HG02642 (cell line): ENCODE results near the gene PPP6R2.
"Not testable (repeated sequence)": the region's sequence is repeated elsewhere in the genome, so short reads cannot be mapped to it uniquely, and the experiment has no call there.

ENCODE experiments used
- ATAC-seq: cut with Tn5 transposase; IDR thresholded peaks from one replicate; pipeline ENCODE4 v1.9.1; 2021; ENCODE audit warnings: mild to moderate bottlenecking; ENCODE audit not compliant: unreplicated experiment, poor library complexity

The PPP6R2 gene

DNA sequence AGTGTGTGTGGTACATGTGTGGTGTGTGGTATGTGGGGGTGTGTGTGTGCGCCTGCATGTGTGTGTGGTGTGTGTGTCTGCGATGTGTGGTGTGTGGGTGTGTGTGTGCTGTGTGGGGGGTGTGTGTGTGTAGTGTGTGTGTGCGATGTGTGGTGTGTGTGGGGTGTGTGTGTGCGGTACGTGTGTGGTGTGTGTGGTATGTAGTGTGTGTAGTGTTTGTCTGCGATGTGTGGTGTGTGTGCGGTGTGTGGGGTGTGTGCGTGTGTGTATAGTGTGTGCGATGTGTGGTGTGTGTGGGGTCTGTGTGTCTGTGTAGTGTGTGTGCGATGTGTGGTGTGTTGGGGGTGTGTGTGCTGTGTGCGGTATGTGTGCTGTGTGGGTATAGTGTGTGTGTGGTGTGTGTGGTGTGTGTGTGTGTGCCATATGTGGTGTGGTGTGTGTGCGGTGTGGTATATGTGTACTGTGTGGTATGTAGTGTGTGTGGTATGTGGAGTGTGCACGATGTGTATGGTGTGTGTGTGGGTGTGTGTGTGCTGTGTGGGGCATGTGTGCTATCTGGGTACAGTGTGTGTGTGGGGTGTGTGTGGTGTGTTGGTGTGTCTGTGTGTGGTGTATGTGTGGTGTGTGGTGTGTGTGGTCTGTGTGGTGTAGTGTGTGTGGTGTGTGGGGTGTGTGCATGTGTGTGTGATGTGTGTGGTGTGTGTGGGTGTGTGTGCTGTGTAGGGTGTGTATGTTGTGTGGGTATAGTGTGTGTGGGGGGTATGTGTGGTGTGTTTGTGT lies 5.7 kb upstream of the PPP6R2 start:
- no peak for ATAC-seq

DNA sequence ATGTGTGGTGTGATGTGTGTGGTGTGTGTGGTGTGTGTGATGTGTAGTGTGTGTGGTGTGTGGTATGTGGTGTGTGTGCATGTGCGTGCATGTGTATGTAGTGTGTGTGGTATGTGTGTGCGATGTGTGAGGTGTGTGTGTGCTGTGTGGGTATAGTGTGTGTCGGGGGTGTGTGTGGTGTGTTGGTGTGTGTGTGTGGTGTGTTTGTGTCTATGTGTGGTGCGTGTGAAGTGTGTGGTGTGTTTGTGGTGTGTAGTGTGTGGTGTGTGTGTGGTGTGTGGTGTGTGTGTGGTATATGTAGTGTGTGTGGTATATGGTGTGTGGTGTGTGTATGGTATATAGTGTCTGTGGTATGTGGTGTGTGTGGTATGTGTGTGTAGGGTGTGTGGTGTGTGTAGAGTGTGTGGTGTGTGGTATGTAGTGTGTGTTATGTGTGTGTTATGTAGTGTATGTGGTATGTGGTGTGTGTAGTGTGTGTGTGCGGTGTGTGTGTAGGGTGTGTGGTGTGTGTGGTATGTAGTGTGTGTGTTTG lies 5.0 kb upstream of the PPP6R2 start:
- no peak for ATAC-seq

- ATAC-seq, result no peak
Measured at GRCh38 chr22:50338860-50339462, 4.2 kb upstream of the PPP6R2 start.

GRCh38 chr22:50339945-50340879 lies 2.9 kb upstream of the PPP6R2 start:
- no peak for ATAC-seq

DNA sequence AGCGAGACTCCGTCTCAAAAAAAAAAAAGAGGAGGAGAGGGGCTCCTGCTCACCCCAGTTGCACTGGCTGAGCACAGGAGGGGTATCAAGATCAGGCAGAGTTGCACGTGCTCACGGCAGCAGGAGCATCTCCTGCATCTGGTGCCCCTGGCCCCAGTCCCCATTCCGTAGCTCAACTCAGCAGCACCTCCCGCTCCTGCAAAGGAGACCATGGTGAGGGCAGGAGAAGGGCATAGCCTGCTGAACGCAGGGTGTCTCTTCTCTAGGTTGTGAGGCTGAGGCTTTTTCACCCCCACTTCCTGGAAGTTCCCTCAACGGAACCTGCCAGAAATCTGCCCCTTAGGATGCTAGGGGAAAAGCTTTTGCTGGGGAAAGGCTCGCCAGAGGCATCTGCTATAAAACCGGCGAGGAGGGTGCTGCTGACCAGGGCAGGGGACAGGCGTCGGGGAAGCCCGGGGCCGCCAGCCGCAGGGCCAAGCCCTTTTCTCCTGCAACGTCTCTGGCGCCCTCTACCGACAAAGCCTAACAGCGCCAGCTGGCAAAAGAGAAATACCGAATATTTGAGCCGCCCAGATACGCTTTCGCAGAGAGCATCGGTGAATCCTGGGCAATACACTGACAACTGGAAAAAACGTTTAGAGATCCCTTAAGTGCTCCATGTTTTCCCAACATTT lies 1.0 kb upstream of the PPP6R2 start:
- peak; percentile 56 for ATAC-seq

DNA sequence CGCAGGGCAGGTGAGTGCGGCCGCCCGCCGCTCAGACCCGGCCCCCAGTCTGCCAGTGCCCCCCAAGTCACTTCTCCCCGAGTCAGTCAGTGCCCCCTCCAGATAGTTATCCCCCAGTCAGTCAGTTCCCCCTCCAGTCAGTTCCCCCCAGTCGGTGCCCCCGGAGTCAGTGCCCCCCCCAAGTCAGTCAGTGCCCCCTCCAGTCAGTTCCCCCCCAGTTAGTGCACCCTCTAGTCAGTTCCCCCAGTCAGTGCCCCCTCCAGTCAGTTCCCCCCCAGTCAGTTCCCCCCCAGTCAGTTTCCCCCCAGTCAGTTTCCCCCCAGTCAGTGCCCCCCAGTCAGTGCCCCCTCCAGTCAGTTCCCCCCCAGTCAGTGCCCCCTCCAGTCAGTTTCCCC lies 411 bp downstream of the PPP6R2 start:
- ATAC-seq, result no peak

- ATAC-seq, result no peak
Measured at GRCh38 chr22:50346470-50346869, 3.3 kb downstream of the PPP6R2 start.

DNA sequence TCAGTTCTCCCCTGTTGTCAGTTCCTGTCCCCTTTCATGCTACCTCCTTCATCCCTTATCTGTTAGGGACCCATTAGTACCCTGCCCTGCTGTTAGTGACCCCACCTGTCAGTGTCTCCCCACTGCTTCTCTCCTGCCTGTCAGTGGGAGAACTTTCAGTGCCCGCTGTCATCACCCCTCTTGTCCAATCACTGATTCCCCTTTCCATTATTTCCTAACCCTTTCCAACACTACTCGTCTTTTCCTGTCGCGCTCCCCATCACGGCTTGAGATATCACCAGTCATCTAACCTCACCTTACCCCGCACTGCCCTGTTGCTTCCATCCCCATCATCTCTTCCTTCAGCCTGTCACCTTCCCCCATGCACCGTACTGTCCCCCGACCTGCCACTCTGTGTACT lies 4.0 kb downstream of the PPP6R2 start:
- ATAC-seq, result no peak

DNA sequence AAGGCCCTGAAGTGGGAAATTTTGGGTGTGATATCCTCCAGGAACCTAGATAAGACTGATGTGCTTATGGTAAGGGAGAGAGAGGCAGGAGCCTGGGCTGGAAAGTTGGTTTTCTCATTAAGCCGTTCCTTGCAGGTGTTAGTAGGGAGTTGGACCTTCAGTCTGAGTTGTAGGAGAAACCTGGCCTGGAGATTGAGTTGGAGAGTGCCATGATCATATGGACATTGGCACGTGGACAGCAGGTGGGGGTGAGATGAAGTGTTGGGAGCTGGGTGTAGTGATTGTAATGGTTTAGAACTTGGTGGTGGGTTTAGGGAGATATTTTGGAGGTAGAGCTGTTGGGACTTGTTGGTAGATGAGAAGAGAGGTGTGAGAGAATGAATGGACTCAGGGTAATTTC lies 4.9 kb downstream of the PPP6R2 start:
- no peak for ATAC-seq

DNA sequence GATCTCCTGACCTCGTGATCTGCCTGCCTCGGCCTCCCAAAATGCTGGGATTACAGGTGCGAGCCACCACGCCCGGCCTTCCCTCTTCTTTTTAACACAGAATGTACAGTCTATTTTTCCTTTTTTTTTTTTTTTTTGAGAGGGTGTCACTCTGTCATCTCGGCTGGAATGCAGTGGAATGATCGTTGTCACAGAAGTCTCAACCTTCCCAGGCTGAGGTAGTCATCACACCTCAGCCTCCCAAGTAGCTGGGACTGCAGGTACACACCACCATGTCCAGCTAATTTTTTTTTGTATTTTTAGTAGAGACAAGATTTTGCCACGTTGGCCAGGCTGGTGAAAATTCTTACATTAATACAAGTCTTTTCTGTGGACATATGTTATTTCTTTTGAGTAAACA lies 13.1 kb downstream of the PPP6R2 start:
- ATAC-seq, result no peak

DNA sequence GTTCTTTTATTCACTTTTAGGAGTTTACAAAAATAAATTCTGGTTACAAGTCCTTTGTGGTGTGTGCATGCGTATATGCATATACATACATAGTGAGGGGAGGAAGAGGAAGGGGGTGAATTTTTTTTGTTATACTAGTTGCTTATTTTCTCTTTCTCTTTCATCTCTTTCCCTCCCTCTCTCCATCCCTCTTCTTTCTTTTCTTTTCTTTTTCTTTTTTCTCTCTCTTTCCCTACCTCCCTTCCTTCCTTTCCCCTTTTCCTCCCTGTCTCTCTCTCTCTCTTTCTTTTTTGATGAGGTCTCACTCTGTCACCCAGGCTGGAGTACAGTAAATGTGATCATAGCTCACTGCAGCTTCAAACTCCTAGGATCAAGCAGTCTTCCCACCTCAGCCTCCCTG lies 14.1 kb downstream of the PPP6R2 start:
- no peak for ATAC-seq

DNA sequence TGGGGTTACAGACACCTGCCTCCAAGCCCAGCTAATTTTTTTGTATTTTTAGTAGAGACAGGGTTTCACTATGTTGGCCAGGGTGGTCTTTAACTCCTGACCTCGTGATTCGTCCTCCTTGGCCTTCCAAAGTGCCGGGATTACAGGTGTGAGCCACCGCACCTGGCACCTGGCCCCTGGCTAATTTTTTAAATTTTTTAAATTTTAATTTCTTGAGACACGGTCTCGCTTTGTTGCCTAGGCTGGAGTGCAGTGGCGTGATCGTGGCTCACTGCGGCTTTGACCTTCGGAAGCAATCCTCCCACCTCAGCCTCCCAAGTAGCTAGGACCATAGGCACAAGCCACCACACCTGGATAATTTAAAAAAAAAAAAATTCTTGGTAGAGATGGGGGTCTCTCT lies 14.6 kb downstream of the PPP6R2 start:
- no peak for ATAC-seq

DNA sequence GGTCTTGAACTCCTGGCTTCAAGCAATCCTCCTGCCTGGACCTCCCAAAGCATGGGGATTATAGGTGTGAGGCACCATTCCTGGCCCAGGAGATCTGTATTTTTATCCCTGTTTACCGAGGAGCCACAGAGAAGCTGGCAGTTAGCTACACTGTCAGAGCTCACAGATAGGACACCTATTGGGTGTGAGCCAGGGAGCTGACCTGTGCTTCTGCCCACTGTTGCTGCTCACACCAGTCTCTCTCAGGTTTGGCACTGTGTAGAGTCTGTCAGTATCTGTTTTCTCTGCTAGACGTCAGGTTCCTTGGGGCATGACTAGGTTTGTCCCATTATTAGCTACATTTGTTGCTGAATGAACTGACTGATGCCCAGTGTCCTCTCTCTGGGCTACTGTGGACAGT lies 17.5 kb downstream of the PPP6R2 start:
- ATAC-seq, result no peak

- ATAC-seq, result no peak
Measured at GRCh38 chr22:50361222-50361621, 18.1 kb downstream of the PPP6R2 start.

DNA sequence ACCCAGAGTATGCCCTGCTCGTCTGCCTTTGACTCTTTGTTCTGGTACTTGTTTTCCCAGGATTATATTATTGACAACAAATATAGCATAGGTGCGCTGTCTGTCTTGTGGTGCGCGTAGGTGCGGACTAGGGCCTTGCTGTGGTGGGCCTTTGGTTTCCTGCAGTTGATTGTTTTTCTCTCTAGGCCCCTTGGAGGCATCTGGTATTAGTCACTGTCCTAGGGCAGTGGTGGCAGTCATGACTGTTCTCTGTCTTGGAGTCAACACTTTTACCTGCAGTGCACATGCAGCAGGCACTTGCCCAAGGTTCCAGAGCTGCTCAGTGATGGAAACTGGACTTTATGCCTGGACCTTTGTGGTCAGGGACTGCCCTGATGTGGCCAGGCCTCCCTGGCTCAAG lies 18.6 kb downstream of the PPP6R2 start:
- no peak for ATAC-seq

DNA sequence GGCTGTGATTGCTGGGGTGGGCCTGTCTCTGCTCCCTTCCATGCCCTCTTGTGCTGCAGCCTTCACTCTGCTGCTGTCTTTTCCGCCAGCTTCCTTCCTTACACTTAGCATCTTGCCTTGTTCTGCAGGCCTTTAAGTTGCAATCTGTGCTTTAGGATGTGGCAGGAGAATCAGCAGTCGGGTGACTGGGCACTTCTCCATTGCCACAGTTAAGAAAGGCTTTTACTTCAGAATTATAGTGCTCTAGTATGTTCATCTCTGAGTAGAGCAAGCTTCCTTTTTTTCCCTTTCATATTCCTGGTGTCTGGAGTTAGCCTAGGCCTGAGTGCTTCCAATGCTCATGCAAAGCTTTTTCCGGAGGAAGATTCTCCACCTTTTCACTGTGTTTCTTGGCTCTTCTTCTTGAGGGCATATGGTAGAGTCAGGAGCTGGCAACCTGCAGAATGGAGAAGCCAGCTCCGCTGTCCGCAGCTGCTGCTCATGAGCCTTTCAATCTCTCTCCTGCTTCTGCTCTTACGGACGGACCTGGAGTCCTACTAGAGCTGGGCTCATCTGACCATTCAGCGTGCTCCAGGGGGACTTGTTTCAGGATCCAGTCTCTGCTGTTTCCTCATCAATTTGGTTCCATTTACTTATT lies 20.2 kb downstream of the PPP6R2 start:
- ATAC-seq, result no peak

GRCh38 chr22:50363803-50364194 lies 20.7 kb downstream of the PPP6R2 start:
- ATAC-seq, result not testable (repeated sequence)

GRCh38 chr22:50367778-50368500 lies 24.8 kb downstream of the PPP6R2 start:
- no peak for ATAC-seq

GRCh38 chr22:50371101-50371648 lies 28.0 kb downstream of the PPP6R2 start:
- no peak for ATAC-seq
